B cell (primary cell): ENCODE results near the gene AASDHPPT.

ENCODE experiments used
- EZH2 ChIP-seq: IDR thresholded peaks from 2 replicates; pipeline ENCODE4 v1.6.1; 2012; ENCODE audit warnings: borderline replicate concordance, low read depth, mild to moderate bottlenecking, moderate library complexity, low read length; ENCODE audit not compliant: insufficient read depth, poor library complexity, severe bottlenecking
- TF ChIP-seq, protein P1 (sequence below): fragments of 200-600 bp; IDR thresholded peaks from one replicate; pipeline ENCODE4 v1.8.0; 2022; ENCODE audit warnings: antibody characterized with exemption, mild to moderate bottlenecking

DNA sequence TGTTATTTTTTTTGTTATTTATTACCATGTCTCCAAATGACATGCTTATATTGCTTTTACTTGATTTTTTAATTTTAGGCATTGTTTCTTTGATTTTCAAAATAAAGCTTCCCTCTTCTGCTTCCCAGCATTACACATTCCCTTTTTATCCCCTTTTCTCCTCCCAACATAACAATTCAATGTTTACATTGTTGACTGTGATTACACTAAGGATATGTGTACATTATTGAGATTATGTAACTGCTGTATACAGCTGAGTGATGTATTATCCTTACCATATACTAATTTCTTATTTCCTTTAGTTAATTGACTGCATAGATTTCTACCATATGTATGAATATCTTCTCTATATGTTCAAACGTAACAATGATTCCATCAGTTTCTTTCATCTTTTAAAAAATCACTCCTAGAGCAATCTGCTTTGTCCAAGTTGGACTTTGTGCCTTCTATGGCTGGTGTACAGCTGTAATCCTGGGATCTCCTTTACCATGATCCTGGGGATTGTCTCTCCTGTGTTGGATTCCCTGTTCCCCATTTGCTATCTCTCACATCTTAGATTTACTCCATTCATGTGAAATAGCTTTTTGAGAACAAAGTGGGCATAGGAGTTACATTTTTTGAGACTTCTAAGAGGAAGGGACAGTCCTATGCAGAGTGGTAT, 21.6 kb downstream of the AASDHPPT start:
- TF ChIP-seq, protein P1, sequence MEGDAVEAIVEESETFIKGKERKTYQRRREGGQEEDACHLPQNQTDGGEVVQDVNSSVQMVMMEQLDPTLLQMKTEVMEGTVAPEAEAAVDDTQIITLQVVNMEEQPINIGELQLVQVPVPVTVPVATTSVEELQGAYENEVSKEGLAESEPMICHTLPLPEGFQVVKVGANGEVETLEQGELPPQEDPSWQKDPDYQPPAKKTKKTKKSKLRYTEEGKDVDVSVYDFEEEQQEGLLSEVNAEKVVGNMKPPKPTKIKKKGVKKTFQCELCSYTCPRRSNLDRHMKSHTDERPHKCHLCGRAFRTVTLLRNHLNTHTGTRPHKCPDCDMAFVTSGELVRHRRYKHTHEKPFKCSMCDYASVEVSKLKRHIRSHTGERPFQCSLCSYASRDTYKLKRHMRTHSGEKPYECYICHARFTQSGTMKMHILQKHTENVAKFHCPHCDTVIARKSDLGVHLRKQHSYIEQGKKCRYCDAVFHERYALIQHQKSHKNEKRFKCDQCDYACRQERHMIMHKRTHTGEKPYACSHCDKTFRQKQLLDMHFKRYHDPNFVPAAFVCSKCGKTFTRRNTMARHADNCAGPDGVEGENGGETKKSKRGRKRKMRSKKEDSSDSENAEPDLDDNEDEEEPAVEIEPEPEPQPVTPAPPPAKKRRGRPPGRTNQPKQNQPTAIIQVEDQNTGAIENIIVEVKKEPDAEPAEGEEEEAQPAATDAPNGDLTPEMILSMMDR = no peak
- no peak for TF ChIP-seq EZH2
